Omental fat pad (tissue), 4 donors: ENCODE results near the gene DENND2A. TPM values are rescaled to one million over a fixed set of nuclear protein-coding genes. Genes with fewer than 3 reads are reported as not detected.

Source experiments
- ATAC-seq: fragments of 150-250 bp; one replicate; pipeline ENCODE4 v1.9.1; 2016; ENCODE audit warnings: mild to moderate bottlenecking, moderate library complexity; ENCODE audit not compliant: low FRiP score
- DNase-seq: peaks from one replicate; pipeline ENCODE4 v3.0.0-alpha.2; 2019; ENCODE audit warnings: low spot score
- CTCF ChIP-seq, 3 donors: fragments of 450-650 bp; IDR thresholded peaks; one replicate each; pipeline ENCODE4 v1.5.1; 2016 to 2017; ENCODE audit warnings: antibody characterized with exemption in 3 of 3, mild to moderate bottlenecking in 3 of 3, moderate library complexity in 2 of 3
- total RNA-seq, 4 donors: library from RNA; depleted of rRNA; stranded (reverse); fragments of >200 nt; gene quantifications; one replicate each; pipeline ENCODE4 v1.1.0, GENCODE V29; 2016

Gene DENND2A
- total RNA-seq, 4 donors from 2014 or later = 6.7 to 34.7 (median 15.7) TPM

GRCh38 chr7:140594131-140594691 lies 46.4 kb downstream of the DENND2A start:
- DNase-seq = no peak
- TF ChIP-seq CTCF (IDR thresholded peaks at IDR 0.05) = no peak
- ATAC-seq = no peak

- ATAC-seq (no peak), DNase-seq (no peak)
- TF ChIP-seq CTCF (IDR thresholded peaks at IDR 0.05) = no peak
Measured at GRCh38 chr7:140593672-140593982, 47.0 kb downstream of the DENND2A start.

GRCh38 chr7:140592964-140593671 lies 47.5 kb downstream of the DENND2A start:
- DNase-seq (no peak), ATAC-seq (no peak)
- TF ChIP-seq CTCF (IDR thresholded peaks at IDR 0.05) = no peak

GRCh38 chr7:140591180-140591902 lies 49.3 kb downstream of the DENND2A start:
- TF ChIP-seq CTCF (IDR thresholded peaks at IDR 0.05) = no peak
- DNase-seq (no peak), ATAC-seq (no peak)

- ATAC-seq (no peak), DNase-seq (no peak)
- TF ChIP-seq CTCF (IDR thresholded peaks at IDR 0.05) = no peak
Measured at GRCh38 chr7:140587243-140587642, 53.4 kb downstream of the DENND2A start.

- DNase-seq = no peak
- no peak for ATAC-seq
- no peak for TF ChIP-seq CTCF (IDR thresholded peaks at IDR 0.05)
Measured at GRCh38 chr7:140586516-140586915, 54.1 kb downstream of the DENND2A start.
